PC-3 (cell line): ENCODE results near the gene OR10H5. TPM values are rescaled to one million over a fixed set of nuclear protein-coding genes. Genes with fewer than 3 reads are reported as not detected.
A peak's percentile ranks its signal among the peaks of the same experiment; 100 is the strongest.
"Not testable (repeated sequence)": the region's sequence is repeated elsewhere in the genome, so short reads cannot be mapped to it uniquely, and the experiment has no call there.

ENCODE experiments used
- ATAC-seq: fragments of 200-7000 bp; cut with Tn5 transposase; 2 replicates; pipeline ENCODE4 v1.9.1; 2020; ENCODE audit warnings: mild to moderate bottlenecking, moderate library complexity
- BruUV-seq: library from RNA; stranded (reverse); fragments of 400-500 nt; replicated peaks from 2 replicates; lab custom pipeline; 2021; lab: Mats Ljungman, UMichigan
- CTCF ChIA-PET: fragments of 300-600 bp; sonication (Branson Sonifier 250); formaldehyde crosslinking; loops from one replicate; lab custom pipeline; 2022; ENCODE audit warnings: antibody characterized with exemption; lab: Charles Lee
- POLR2A ChIA-PET: fragments of 300-600 bp; sonication (Branson Sonifier 250); formaldehyde crosslinking; loops from one replicate; lab custom pipeline; 2022; ENCODE audit warnings: antibody characterized with exemption; ENCODE audit not compliant: unreplicated experiment; lab: Charles Lee
- DNase-seq: peaks from one replicate; pipeline ENCODE4 v3.0.0-alpha.2; 2015
- H2AFZ ChIP-seq: fragments of 300-600 bp; sonication (generic); 2 replicates; pipeline ENCODE4 v1.6.0; 2016; ENCODE audit warnings: antibody characterized with exemption, low read length
- H3F3A ChIP-seq: fragments of 300-600 bp; sonication (generic); one replicate; pipeline ENCODE4 v1.6.0; 2017; ENCODE audit warnings: antibody characterized with exemption, low read length, control low read depth, mild to moderate bottlenecking; ENCODE audit not compliant: unreplicated experiment
- H3K27ac ChIP-seq: fragments of 300-600 bp; sonication (generic); 2 replicates; pipeline ENCODE4 v1.5.1; 2016; ENCODE audit warnings: mild to moderate bottlenecking, low read length
- H3K27me3 ChIP-seq: fragments of 300-600 bp; sonication (generic); 2 replicates; pipeline ENCODE4 v1.6.1; 2016; ENCODE audit warnings: low read length, mixed read lengths
- H3K36me3 ChIP-seq: fragments of 300-600 bp; sonication (generic); 2 replicates; pipeline ENCODE4 v1.6.1; 2016; ENCODE audit warnings: low read depth, mixed run types, low read length, mixed read lengths
- H3K4me1 ChIP-seq: fragments of 300-600 bp; sonication (generic); 2 replicates; pipeline ENCODE4 v1.5.1; 2016; ENCODE audit warnings: low read length; ENCODE audit not compliant: insufficient read depth
- H3K4me2 ChIP-seq: fragments of 300-600 bp; sonication (generic); 2 replicates; pipeline ENCODE4 v1.6.0; 2016; ENCODE audit warnings: low read length
- H3K4me3 ChIP-seq: fragments of 300-600 bp; sonication (generic); 2 replicates; pipeline ENCODE4 v1.5.1; 2016; ENCODE audit warnings: mild to moderate bottlenecking, low read length, mixed read lengths
- H3K79me2 ChIP-seq: fragments of 300-600 bp; sonication (generic); 2 replicates; pipeline ENCODE4 v1.6.1; 2017; ENCODE audit warnings: low read length, mixed read lengths
- H3K9ac ChIP-seq: fragments of 300-600 bp; sonication (generic); 2 replicates; pipeline ENCODE4 v1.6.0; 2016; ENCODE audit warnings: mild to moderate bottlenecking, low read length
- H3K9me2 ChIP-seq: fragments of 300-600 bp; sonication (generic); replicated peaks from 2 replicates; pipeline ENCODE4 v1.6.1; 2016; ENCODE audit warnings: mixed run types, low read length, mixed read lengths
- H3K9me3 ChIP-seq: fragments of 300-600 bp; sonication (generic); 2 replicates; pipeline ENCODE4 v1.6.1; 2016; ENCODE audit warnings: low read length, mixed read lengths
- H4K20me1 ChIP-seq: fragments of 300-600 bp; sonication (generic); 2 replicates; pipeline ENCODE4 v1.6.1; 2016; ENCODE audit warnings: low read length, mixed read lengths
- CTCF ChIP-seq: fragments of 300-600 bp; sonication (generic); conservative IDR thresholded peaks from 2 replicates; pipeline ENCODE4 v1.5.1; 2017; ENCODE audit warnings: antibody characterized with exemption, low read depth, mild to moderate bottlenecking, low read length
- EZH2 ChIP-seq: fragments of 300-600 bp; sonication (generic); IDR thresholded peaks from one replicate; pipeline ENCODE4 v1.6.1; 2017; ENCODE audit warnings: antibody characterized with exemption, mild to moderate bottlenecking, low read length; ENCODE audit not compliant: unreplicated experiment
- EZH2phosphoT487 ChIP-seq: fragments of 300-600 bp; sonication (generic); IDR thresholded peaks from 2 replicates; pipeline ENCODE4 v1.6.1; 2018; ENCODE audit warnings: mild to moderate bottlenecking, antibody characterized with exemption, low read length, borderline replicate concordance
- intact Hi-C: fragments of 100-400 bp; cut with micrococcal nuclease; formaldehyde crosslinking; loops from 2 replicates; pipeline ENCODE4 v1.9.0; 2023
- total RNA-seq: library from RNA; depleted of rRNA; stranded (reverse); fragments of >200 nt; gene quantifications from 2 replicates; pipeline ENCODE4 v1.2.3, GENCODE V29; 2014

Gene OR10H5
- total RNA-seq, 1 experiment from 2014 or later = not detected

GRCh38 chr19:15759962-15760565 is 27.4 kb upstream of the OR10H5 start:
- no peaks in the 10 kb centered on the region for H3K36me3 ChIP-seq
- DNase-seq = peak; percentile 11

GRCh38 chr19:15769586-15769985 is 17.9 kb upstream of the OR10H5 start:
- Histone ChIP-seq H3K27me3 (peaks cover 20% of the 10 kb centered on the region; the same call in 1 of the 2 replicates), H3K9me3 (no peaks in the 10 kb centered on the region), H3K9me2 (no peaks in the 10 kb centered on the region), H4K20me1 (no peaks in the 10 kb centered on the region), H3K4me2 (no peak overlapping the region), H3K4me1 (no peaks in the 10 kb centered on the region), H3K9ac (no peak overlapping the region), H3K79me2 (no peaks in the 10 kb centered on the region), H3K36me3 (no peaks in the 10 kb centered on the region), H3K27ac (no peak overlapping the region), H2AFZ (no peak overlapping the region), H3F3A (no peaks in the 10 kb centered on the region), H3K4me3 (no peak overlapping the region)
- TF ChIP-seq CTCF (no peak), EZH2 (no peak), EZH2phosphoT487 (no peak)
- ChIA-PET CTCF (no interaction called here), POLR2A (no interaction called here)
- intact Hi-C loops = no loop called here
- ATAC-seq = no peak
- peak; percentile 13 for DNase-seq
- no TSS peak for BruUV-seq

More at GRCh38 chr19:15759962-15760565, 27.4 kb upstream of the OR10H5 start:
- intact Hi-C loops = no loop called here
- Histone ChIP-seq H3K4me3 (no peak overlapping the region), H3K9me2 (no peaks in the 10 kb centered on the region), H3K9me3 (no peaks in the 10 kb centered on the region), H3K27me3 (peaks cover 61% of the 10 kb centered on the region), H3K4me2 (no peak overlapping the region), H3K27ac (no peak overlapping the region), H3F3A (no peaks in the 10 kb centered on the region), H3K79me2 (no peaks in the 10 kb centered on the region), H4K20me1 (no peaks in the 10 kb centered on the region), H2AFZ (no peak overlapping the region), H3K9ac (no peak overlapping the region), H3K4me1 (no peaks in the 10 kb centered on the region)
- ChIA-PET POLR2A (no interaction called here), CTCF (no interaction called here)
- ATAC-seq = no peak
- no TSS peak for BruUV-seq
- no peak for TF ChIP-seq EZH2phosphoT487
- TF ChIP-seq CTCF = peak; percentile 60

- intact Hi-C loops = not testable (repeated sequence)
Observed at GRCh38 chr19:15774159-15774558, 13.3 kb upstream of the OR10H5 start.

More at GRCh38 chr19:15774159-15774558, 13.3 kb upstream of the OR10H5 start:
- H3K9me3 ChIP-seq, DNase-seq, POLR2A ChIA-PET, H3K4me3 ChIP-seq, ATAC-seq, H3K27ac ChIP-seq, H3K36me3 ChIP-seq, H2AFZ ChIP-seq, H3K9ac ChIP-seq, H4K20me1 ChIP-seq, H3K4me1 ChIP-seq, H3K4me2 ChIP-seq, CTCF ChIA-PET, BruUV-seq, H3K79me2 ChIP-seq, H3K9me2 ChIP-seq, H3F3A ChIP-seq: not testable (repeated sequence)
- peaks cover 12% of the 10 kb centered on the region; the same call in 1 of the 2 replicates for H3K27me3 ChIP-seq
